ENCODE results near the gene FBXW10B.
"Not testable (repeated sequence)": the region's sequence is repeated elsewhere in the genome, so short reads cannot be mapped to it uniquely, and the experiment has no call there.

The FBXW10B gene

DNA sequence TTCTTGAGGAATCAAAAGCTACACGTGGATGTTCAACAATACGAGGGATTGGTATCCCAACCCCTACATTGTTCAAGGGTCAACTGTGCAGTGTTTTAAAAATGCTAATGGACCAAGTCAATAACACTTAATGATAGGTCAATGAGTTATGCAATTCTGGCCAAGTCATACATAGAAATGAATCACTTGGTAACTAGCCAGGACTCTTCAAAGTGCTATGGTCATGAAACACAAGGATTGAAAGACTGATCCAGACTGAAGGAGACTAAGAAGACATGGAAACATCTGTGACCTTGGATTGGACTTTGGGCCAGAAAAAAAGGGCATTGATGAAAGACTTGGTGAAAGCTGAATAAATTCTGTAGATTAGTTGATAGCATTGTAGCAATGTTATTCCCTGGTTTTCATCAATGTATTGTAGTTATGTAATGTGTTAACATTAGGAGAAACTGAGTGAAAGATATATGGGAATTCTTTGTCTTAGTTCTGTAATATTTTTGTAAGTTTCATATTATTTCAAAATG, 11.5 kb upstream of the FBXW10B start:
- DNase-seq (ENCODE audit: low read depth in 1 of 2, low spot score in 1 of 2) = not testable (repeated sequence)

DNA sequence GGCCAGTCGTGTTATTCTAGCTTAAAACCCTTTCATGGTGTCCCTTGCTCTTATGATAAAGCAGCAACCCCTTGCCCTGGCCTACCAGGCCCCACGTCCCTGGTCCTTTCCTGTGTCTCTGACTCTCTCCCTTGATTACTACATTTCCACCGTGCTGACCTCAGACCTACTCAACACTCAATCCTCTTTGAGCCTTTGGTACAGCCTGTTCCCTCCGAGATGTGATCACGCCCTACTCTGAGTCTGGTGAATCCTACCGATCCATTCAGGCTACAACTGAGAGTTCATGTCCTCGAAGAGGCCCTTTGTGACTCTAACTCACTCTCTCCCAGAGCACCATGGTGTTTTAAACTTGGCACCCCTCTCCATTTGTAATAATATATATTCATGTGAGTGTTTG, 10.5 kb upstream of the FBXW10B start:
- not testable (repeated sequence) for DNase-seq (ENCODE audit: low read depth in 1 of 2, low spot score in 1 of 2)

DNA sequence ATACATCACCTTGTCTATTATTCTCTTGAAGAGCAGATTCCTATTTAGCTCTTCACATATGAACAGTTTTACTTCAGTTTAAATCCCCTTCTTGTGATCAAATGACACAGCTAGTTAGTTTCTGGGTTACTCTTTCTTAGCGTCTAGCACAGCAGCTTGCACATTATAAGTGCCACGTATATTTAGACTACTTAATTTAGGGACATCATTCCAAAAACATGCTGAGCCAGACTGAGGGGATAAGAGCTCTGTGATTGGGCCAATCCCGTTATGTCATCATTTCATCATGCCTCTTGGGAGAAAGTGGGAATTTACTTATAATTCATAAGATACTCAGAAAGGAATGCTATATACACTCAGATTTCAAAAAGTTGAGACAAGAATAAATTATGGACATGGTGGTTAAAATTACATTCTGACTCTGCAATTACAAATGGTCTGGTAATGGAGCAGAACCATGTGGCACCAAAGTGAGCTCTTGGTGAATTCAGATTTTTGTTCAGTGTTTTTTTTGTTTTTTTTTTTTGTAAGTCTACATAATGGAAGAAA, 4.2 kb upstream of the FBXW10B start:
- not testable (repeated sequence) for DNase-seq (ENCODE audit: low read depth in 1 of 2, low spot score in 1 of 2)

DNA sequence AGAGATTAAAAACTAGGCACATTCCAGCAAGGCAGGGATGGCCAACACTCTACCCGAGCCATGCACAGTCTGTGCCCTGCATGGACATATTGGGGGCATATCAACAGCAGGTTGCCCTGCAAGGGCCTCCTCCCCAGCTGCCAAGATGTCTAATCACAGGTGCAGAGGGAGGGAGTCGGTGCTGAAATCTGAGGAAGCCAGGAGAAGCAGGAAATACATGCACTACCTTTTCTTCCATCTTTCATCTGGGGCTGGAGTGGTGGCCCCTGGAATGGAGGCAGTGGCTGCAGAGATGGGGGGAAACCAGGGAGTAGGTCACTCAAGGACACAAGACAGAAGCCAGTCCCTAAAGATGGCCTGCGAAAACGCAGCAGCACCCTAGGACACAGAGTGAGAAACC, 3.8 kb upstream of the FBXW10B start:
- DNase-seq (ENCODE audit: low read depth in 1 of 2, low spot score in 1 of 2) = not testable (repeated sequence)

DNA sequence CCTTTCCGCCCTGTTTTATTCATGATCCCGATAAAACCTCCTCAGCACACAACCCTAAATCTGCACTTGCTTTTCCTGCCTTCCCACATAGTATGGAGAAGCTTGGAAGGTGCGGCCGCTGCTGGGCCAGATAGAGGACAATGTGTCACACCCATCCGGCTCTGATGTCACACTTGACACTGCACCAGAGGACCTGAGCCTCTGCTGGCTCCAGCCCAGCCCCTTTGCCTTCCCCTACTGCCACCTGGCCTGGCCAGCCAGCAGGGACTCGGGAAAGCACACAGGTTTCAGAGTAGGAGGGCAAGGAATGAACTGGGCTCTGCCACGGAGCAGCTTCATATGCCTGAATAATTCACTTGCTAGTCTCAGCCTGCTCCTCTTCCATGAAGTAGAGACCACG, 2.6 kb upstream of the FBXW10B start:
- DNase-seq (ENCODE audit: low read depth in 1 of 2, low spot score in 1 of 2) = not testable (repeated sequence)

DNA sequence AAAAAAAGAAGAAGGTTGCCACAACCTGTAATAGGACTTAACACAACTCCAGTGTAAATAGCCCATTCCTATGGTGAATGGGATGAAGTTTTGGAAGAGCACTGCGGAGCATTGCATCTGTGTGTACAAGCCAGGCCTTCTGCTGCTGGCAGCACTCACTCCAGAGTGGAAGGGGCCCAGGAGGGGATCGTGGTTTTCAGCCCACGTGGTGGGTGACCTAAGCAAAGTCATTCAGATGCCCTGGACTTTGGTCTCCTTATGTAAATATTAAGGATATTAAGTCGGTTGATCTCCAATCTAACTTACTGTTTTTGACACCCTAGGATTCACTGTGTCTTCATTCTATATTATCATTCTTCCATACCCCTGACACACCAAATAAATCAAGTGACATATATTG, 2.7 kb downstream of the FBXW10B start:
- not testable (repeated sequence) for DNase-seq (ENCODE audit: low read depth in 1 of 2, low spot score in 1 of 2)

DNA sequence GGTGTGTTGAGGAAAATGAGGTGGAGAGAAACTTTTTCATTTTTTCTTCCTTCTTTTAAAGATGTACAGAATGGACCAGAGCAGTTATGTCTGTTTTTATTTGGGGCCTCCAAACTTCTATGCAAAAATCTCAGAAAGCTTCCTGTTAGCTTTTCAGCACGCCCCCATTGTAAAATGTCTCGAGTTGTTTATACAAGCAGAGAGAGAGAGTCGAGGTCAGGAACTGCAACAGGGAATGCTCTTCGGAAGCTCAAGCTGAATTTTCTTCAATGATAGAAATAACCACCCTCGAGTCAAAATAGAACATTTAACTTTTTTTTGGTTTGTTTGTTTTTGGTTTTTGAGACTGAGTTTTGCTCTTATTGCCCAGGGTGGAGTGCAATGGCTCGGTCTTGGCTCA, 3.7 kb downstream of the FBXW10B start:
- DNase-seq (ENCODE audit: low read depth in 1 of 2, low spot score in 1 of 2) = not testable (repeated sequence)

DNA sequence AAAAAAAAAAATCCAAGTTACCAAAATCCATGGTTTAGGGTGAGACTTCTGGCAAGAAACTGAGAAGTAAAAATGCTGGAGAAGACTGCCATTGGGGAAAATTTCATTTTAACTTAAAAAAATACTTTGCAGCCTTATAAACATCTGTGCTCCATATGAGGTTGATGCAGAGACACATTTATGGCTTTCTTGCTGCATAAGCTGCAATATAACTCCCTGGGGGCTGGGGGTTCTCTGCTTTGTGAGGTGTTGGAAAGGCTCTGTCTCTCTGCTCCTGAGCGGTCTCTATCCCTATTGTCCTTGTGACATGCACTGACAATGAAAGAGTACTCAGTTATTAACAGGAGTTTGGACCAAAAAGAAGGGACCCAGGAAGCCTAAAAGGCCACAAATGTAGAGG, 6.4 kb downstream of the FBXW10B start:
- DNase-seq (ENCODE audit: low read depth in 1 of 2, low spot score in 1 of 2) = not testable (repeated sequence)

DNA sequence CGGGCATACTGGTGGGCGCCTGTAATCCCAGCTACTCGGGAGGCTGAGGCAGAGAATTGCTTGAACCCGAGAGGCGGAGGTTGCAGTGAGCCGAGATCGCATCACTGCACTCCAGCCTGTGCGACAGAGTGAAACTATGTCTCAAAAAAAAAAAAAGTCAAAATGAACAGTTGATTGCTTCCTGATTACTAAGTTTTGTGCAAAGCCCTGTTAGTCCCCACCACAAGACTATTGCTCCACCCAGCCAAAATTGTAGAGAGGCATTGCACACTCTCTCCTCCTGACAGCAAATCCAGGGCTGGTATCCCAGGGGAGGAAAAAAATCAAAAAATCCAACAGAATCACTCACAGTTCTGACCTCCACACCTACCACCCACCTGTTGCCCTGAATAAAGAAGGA, 26.5 kb downstream of the FBXW10B start:
- DNase-seq (ENCODE audit: low read depth in 1 of 2, low spot score in 1 of 2) = not testable (repeated sequence)

DNA sequence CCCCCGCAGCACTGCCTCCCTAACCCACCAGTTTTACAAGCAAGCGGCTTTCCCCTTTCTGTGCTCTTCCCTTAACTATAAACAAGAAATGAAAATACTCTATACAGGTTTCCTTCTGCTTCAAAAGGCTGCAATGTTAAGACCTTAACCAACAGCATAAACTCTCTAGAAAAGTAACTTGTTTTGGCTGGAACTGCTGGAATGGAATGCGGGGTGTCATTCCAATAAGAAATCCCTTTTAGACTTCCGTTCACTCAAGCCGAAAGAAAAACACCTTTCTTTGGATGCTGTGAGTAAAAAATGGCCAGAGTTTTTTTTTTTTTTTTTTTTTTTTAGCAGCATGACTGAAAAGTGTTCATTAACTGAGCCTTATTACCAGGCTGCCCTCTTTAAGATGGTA, 27.5 kb downstream of the FBXW10B start:
- not testable (repeated sequence) for DNase-seq (ENCODE audit: low read depth in 1 of 2, low spot score in 1 of 2)

DNA sequence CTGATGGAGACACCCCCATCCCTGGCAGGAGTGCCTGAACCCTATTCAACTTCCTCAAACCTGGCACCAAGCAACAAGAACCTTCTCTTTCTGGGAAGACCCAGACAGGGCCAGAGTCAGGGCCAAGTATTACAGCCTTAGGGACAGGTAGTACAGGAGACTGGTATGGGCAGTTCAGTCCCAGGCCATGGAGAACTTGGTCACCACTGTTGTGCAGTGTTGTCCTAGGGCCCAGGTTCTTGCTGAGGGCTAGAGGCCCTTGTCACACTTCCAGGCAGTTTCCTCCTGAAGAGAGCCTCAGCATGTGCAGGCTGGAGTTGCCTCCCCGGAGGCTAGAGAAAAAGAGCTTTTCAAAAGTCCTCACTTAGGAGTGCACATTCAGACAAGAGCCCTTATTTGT, 28.7 kb downstream of the FBXW10B start:
- not testable (repeated sequence) for DNase-seq (ENCODE audit: low read depth in 1 of 2, low spot score in 1 of 2)

DNA sequence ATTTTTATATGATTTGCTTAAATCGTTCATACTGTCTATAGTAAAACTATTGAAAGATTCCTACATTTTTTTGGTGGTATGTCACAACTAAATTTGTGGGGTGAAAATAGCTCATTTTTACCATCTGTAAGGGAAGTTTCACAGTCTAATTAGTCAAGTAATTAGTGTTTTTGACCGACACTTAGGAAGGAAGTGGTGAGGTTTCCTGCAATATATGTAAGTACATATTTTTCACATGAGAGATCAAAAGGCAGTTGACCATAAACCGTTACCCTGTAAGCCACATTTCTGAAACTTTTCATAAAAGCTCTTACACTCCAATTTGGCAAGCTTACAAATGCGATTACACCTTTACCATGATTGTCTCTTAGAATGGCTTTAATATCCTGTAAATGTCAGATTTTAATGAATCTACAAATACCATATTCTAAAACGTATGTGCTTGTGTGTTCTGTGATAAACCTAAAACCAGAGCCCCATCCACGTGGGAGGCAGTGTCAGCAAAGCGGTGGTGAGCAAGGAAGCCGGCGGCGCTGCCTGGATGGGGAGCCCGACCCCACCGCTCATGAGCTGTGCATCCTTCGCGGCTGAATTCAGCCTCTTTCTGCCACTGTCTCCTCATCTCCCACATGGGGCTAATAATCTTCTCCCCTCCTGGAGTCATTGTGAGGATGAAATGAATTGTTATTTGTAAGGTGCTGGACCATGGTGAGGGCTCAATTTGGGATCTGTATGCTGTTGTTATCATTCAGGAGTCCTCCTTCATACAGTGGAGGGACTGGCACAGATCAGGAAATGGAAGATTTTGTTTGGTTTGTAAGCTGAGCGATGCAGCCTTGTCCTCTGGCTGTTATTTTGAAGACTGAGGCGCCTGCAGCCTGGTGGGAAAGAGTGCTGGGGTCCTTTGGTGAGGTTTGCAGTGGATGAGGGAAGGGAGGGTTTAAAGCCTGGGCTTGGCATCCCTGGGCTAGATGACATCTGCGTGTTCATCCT, 29.7 kb downstream of the FBXW10B start:
- not testable (repeated sequence) for DNase-seq (ENCODE audit: low read depth in 1 of 2, low spot score in 1 of 2)

DNA sequence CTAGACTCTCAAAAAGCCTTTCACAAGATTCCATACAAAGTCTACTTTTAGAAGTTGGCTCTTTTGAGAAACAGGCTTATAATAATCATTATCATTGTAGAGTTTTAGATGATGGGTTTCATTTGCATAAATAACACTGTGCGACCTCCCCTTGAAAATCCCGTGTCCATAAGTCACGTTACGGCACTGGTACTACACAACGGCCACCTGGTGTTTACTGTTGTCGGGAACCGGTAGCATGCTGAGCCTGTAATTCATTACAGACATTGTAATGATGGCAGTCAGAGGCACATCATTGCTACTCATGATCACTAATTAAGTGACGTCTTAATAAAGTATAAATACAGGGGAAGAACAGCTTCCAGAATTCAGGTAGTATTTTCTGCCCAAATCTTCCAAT, 31.5 kb downstream of the FBXW10B start:
- DNase-seq (ENCODE audit: low read depth in 1 of 2, low spot score in 1 of 2) = not testable (repeated sequence)

DNA sequence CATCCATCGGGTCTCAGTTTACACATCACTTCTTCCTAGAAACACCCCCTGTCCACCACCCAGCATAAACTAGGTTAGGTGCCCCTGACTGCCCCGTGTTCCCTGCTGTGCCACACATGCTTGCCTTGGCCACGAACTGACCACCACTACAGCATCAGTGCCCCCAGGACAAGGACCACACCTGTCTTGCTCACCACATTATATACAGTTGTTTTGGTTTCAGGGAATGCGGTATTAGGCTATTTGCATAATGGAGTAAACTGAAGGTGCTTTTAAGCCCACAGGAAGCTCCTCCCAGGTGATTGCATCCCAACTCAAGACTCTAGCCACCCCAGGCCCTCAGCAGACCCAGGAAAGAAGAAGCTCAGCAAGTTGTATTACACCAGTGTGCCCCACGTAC, 36.2 kb downstream of the FBXW10B start:
- not testable (repeated sequence) for DNase-seq (ENCODE audit: low read depth in 1 of 2, low spot score in 1 of 2)

DNA sequence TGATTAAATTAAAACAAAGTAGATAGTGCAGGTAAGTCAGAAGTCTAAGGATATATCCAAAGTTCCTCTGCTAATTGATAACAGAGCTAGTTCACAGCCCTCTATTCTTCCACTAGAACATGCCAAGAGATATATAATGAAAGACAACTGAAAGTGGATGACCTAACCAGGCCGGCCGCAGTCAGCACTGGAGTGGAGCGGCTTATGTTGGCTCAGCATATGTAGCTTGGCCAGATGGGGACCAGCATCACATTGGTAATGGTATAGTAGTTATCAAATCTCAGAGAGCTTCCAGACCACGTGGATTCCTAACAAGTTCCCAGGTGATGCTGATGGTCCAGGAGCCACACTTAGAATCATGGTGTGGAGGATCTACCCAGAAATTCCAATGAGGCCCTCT, 38.0 kb downstream of the FBXW10B start:
- not testable (repeated sequence) for DNase-seq (ENCODE audit: low read depth in 1 of 2, low spot score in 1 of 2)

DNA sequence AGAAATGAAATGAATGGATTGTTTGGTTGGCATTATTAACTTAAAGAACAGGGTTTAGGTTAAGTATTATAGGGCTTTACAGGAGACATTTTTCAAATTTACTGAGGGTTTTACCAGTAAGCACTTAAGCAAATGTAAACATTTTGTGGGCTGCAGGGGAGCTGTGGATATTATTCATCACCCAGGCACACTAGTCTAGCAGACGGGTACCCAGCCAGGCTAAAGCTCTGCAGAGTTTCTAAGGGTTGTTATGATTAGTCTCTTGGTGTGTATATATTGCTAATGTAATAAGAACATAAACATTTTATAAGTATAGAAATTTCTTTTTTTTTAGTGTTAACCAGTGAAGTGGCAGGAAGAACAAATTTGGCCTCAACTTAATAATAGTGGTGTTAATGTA, 42.7 kb downstream of the FBXW10B start:
- not testable (repeated sequence) for DNase-seq (ENCODE audit: low read depth in 1 of 2, low spot score in 1 of 2)

DNA sequence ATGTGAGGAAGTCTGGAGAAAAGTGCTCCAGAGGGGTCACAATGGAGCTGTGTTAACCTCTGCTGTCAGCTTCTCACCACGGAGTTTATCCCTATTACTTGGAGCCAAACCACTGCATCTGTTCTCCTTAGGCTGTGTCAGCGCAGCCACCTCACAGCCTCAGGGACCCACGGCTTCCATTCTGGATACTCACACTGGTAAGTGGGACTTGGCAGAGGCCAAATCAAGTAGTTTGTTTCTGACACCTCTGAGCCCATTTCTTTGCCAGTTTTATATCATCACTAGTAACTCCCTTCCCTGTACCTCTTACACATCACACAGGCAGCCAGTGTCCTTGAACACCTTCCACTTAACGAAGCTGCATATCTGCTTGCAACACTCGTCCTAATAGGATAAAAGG, 44.8 kb downstream of the FBXW10B start:
- not testable (repeated sequence) for DNase-seq (ENCODE audit: low read depth in 1 of 2, low spot score in 1 of 2)

DNA sequence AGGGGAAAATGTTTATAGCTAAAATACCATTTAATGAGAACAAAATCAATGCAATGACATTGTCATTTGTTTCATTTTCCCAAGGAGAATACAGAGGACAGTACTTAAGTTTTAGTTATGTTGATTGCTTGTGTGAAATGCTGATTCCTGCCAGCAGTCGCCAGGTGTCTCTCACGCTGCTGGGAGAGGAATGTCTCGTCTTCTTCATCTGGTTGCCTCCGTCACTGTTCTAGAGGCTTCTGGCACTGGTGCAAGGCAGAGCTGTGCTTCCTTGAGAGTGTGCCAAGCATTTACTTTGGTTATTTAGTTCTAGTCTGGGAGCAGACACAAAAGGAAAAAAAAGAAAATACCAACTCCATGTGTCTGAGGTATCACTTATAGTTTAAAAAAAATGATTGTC, 45.6 kb downstream of the FBXW10B start:
- not testable (repeated sequence) for DNase-seq (ENCODE audit: low read depth in 1 of 2, low spot score in 1 of 2)
